HepG2 (cell line): ENCODE results near the gene LDLR. TPM values are rescaled to one million over a fixed set of nuclear protein-coding genes. Genes with fewer than 3 reads are reported as not detected.
A peak's percentile ranks its signal among the peaks of the same experiment; 100 is the strongest.

Experiments used
- AHDC1 ChIP-seq: sonication (generic); formaldehyde crosslinking; IDR thresholded peaks from 2 replicates; pipeline ENCODE4 v1.5.1; 2020; ENCODE audit warnings: mild to moderate bottlenecking, missing genetic modification reagents, borderline replicate concordance
- BRF2 ChIP-seq: sonication (generic); formaldehyde crosslinking; IDR thresholded peaks from 2 replicates; pipeline ENCODE4 v1.8.1; 2022; ENCODE audit warnings: mild to moderate bottlenecking, missing genetic modification reagents
- HMG20B ChIP-seq: conservative IDR thresholded peaks from 2 replicates; pipeline ENCODE4 v1.6.1; 2016; ENCODE audit warnings: missing genetic modification reagents, missing compliant biosample characterization
- RARG ChIP-seq: sonication (generic); formaldehyde crosslinking; IDR thresholded peaks from 2 replicates; pipeline ENCODE4 v1.4.0; 2020; ENCODE audit warnings: low read depth, mild to moderate bottlenecking, missing genetic modification reagents
- REL ChIP-seq: sonication (generic); formaldehyde crosslinking; conservative IDR thresholded peaks from 2 replicates; pipeline ENCODE4 v1.8.0; 2022; ENCODE audit warnings: mild to moderate bottlenecking, missing genetic modification reagents, moderate library complexity
- SNRNP70 ChIP-seq: fragments of 200-400 bp; formaldehyde crosslinking; IDR thresholded peaks from 2 replicates; pipeline ENCODE4 v1.6.1; 2017; ENCODE audit warnings: mild to moderate bottlenecking, low read depth, low read length, moderate library complexity
- TBL1XR1 ChIP-seq: fragments of 150-350 bp; IDR thresholded peaks from 2 replicates; pipeline ENCODE4 v1.6.1; 2014; ENCODE audit warnings: borderline replicate concordance, low read length; ENCODE audit not compliant: partially characterized antibody
- ZNF17 ChIP-seq: sonication (generic); formaldehyde crosslinking; IDR thresholded peaks from 2 replicates; pipeline ENCODE4 v1.5.0; 2020; ENCODE audit warnings: mild to moderate bottlenecking, missing genetic modification reagents
- ZNF3 ChIP-seq: IDR thresholded peaks from 2 replicates; pipeline ENCODE4 v1.7.0; 2017; ENCODE audit warnings: inconsistent platforms
- ZNF333 ChIP-seq: sonication (generic); formaldehyde crosslinking; IDR thresholded peaks from 2 replicates; pipeline ENCODE4 v1.4.0; 2020; ENCODE audit warnings: mild to moderate bottlenecking, missing genetic modification reagents, borderline replicate concordance
- ZNF703 ChIP-seq: sonication (generic); formaldehyde crosslinking; IDR thresholded peaks from 2 replicates; pipeline ENCODE4 v1.5.1; 2020; ENCODE audit warnings: missing genetic modification reagents, mild to moderate bottlenecking, moderate library complexity, borderline replicate concordance
- ZNF770 ChIP-seq: sonication (generic); formaldehyde crosslinking; IDR thresholded peaks from 2 replicates; pipeline ENCODE4 v1.5.0; 2020; ENCODE audit warnings: mild to moderate bottlenecking, missing genetic modification reagents
- ZSCAN20 ChIP-seq: sonication (generic); formaldehyde crosslinking; IDR thresholded peaks from 2 replicates; pipeline ENCODE4 v1.4.0; 2020; ENCODE audit warnings: missing genetic modification reagents, mild to moderate bottlenecking, borderline replicate concordance
- polyA plus RNA-seq, 8 experiments: library from polyadenylated mRNA; depleted of rRNA in 3 of 8; stranded (reverse) in 7 of 8; unstranded in 1 of 8; fragments of >200 nt; fragmentation: Illumina TruSeq in 4 of 8; extraction: Trizol in 4 of 8; gene quantifications; 2 replicates each; pipeline versions ENCODE4 v1.2.1 to v1.2.3, GENCODE V29; 2011 to 2016; ENCODE audit warnings: low read depth in 4 of 8, missing spikeins in 1 of 8, mixed read lengths in 1 of 8; ENCODE audit not compliant: insufficient read depth in 1 of 8
- total RNA-seq, 5 experiments: library from RNA; depleted of rRNA; stranded (reverse); fragments of >200 nt; fragmentation: Illumina TruSeq; extraction: Trizol; gene quantifications; 2 replicates each; pipeline ENCODE4 v1.2.3, GENCODE V29; 2016; ENCODE audit warnings: low read depth in 1 of 5
- TF ChIP-seq, protein P1 (sequence below): sonication (generic); formaldehyde crosslinking; IDR thresholded peaks from 2 replicates; pipeline ENCODE4 v1.4.0; 2020; ENCODE audit warnings: missing genetic modification reagents
- TF ChIP-seq, protein P2 (sequence below): sonication (generic); formaldehyde crosslinking; IDR thresholded peaks from 2 replicates; pipeline ENCODE4 v1.4.0; 2020; ENCODE audit warnings: low read depth, missing genetic modification reagents

LDLR gene
- total and polyA plus RNA-seq, 2 of the 13 experiments (the other 11 are each of a cell fraction or from before 2014, with no cell fraction given), result 51.6 to 92.5 TPM

DNA sequence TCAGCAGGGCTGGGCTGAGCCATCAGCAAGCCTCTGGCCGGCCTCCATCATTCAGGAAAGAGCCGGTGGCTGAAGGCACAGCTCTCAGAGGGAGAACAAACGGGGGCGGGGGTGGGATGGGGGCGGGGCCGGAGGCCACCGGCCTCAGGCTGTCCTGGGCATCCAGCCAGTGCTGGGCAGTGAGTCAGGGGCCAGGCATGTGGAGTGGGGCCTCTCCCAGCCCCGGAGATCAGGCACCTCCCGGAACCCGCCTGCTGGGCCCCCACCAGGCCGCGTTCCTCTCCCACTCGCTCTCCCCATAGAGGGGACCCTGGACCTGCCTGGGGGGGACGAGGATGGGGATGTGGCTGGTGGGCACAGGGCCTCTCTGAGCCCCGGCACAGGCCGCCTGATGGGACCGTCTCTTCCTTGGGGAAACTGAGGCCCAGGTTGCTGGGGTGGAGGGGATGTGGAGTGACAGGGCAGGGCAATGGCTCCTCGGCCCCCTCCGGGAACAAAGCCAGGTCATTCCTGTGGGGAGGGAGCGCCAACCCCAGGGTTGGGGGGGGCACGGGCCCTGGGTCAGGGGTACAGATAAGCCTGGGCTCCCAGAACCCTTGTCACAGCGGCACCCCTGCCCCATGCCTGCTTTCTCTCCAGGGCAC is 53.4 kb downstream of the LDLR start (continued):
- TF ChIP-seq HMG20B (CRISPR knock-in tag), result no peak
- TF ChIP-seq AHDC1 (CRISPR knock-in tag), result no peak
- TF ChIP-seq ZNF3 (CRISPR knock-in tag), result no peak
- no peak for TF ChIP-seq ZSCAN20 (CRISPR knock-in tag)
- TF ChIP-seq, protein P1, sequence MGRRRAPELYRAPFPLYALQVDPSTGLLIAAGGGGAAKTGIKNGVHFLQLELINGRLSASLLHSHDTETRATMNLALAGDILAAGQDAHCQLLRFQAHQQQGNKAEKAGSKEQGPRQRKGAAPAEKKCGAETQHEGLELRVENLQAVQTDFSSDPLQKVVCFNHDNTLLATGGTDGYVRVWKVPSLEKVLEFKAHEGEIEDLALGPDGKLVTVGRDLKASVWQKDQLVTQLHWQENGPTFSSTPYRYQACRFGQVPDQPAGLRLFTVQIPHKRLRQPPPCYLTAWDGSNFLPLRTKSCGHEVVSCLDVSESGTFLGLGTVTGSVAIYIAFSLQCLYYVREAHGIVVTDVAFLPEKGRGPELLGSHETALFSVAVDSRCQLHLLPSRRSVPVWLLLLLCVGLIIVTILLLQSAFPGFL (CRISPR knock-in tag), result no peak
- TF ChIP-seq RARG, result no peak
- TF ChIP-seq ZNF17, result no peak
- peak; percentile 35; the same call in 1 of the 2 replicates for TF ChIP-seq ZNF333 (CRISPR knock-in tag)
- TF ChIP-seq, protein P2, sequence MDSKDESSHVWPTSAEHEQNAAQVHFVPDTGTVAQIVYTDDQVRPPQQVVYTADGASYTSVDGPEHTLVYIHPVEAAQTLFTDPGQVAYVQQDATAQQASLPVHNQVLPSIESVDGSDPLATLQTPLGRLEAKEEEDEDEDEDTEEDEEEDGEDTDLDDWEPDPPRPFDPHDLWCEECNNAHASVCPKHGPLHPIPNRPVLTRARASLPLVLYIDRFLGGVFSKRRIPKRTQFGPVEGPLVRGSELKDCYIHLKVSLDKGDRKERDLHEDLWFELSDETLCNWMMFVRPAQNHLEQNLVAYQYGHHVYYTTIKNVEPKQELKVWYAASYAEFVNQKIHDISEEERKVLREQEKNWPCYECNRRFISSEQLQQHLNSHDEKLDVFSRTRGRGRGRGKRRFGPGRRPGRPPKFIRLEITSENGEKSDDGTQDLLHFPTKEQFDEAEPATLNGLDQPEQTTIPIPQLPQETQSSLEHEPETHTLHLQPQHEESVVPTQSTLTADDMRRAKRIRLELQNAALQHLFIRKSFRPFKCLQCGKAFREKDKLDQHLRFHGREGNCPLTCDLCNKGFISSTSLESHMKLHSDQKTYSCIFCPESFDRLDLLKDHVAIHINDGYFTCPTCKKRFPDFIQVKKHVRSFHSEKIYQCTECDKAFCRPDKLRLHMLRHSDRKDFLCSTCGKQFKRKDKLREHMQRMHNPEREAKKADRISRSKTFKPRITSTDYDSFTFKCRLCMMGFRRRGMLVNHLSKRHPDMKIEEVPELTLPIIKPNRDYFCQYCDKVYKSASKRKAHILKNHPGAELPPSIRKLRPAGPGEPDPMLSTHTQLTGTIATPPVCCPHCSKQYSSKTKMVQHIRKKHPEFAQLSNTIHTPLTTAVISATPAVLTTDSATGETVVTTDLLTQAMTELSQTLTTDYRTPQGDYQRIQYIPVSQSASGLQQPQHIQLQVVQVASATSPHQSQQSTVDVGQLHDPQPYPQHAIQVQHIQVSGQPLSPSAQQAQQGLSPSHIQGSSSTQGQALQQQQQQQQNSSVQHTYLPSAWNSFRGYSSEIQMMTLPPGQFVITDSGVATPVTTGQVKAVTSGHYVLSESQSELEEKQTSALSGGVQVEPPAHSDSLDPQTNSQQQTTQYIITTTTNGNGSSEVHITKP (CRISPR knock-in tag), result peak; percentile 42; the same call in 1 of the 2 replicates
- TF ChIP-seq ZNF770 (CRISPR knock-in tag), result no peak
- no peak for TF ChIP-seq SNRNP70
- TF ChIP-seq ZNF703, result no peak
- no peak for TF ChIP-seq BRF2 (CRISPR knock-in tag)
- TF ChIP-seq TBL1XR1, result no peak
- TF ChIP-seq REL (CRISPR knock-in tag), result no peak
